Right lobe of liver (tissue), 6 donors: ENCODE results near the gene ATAD1. TPM values are rescaled to one million over a fixed set of nuclear protein-coding genes. Genes with fewer than 3 reads are reported as not detected.

Source experiments
- ATAC-seq, 4 donors: fragments of 200-7000 bp; cut with Tn5 transposase; one replicate each; pipeline ENCODE4 v1.9.1; 2020; ENCODE audit warnings: mild to moderate bottlenecking in 4 of 4, moderate library complexity in 4 of 4
- DNase-seq, 3 donors: peaks; one replicate each; pipeline ENCODE4 v3.0.0-alpha.2; 2020
- H3K27ac ChIP-seq, 3 donors: fragments of 200-600 bp; one replicate each; pipeline ENCODE4 v1.8.0; 2022
- H3K27me3 ChIP-seq, 2 donors: fragments of 200-600 bp; one replicate each; pipeline ENCODE4 v1.8.0; 2022
- H3K36me3 ChIP-seq, 4 donors: fragments of 200-600 bp; sonication (generic) in 1 of 4; one replicate each; pipeline versions ENCODE4 v1.5.1 to v1.8.0; 2017 to 2022; ENCODE audit warnings: control low read depth in 1 of 4
- H3K4me1 ChIP-seq, 4 donors: fragments of 200-600 bp; sonication (generic) in 1 of 4; one replicate each; pipeline versions ENCODE4 v1.5.1 to v1.8.0; 2017 to 2022; ENCODE audit warnings: control low read depth in 1 of 4
- H3K4me3 ChIP-seq, 3 donors: fragments of 200-600 bp; one replicate each; pipeline ENCODE4 v1.8.0; 2022
- H3K9me3 ChIP-seq, 4 donors: fragments of 200-600 bp; sonication (generic) in 1 of 4; one replicate each; pipeline versions ENCODE4 v1.5.1 to v1.8.0; 2017 to 2022; ENCODE audit warnings: control low read depth in 1 of 4
- CTCF ChIP-seq, 4 donors: fragments of 200-600 bp in 3 of 4; fragments of 450-650 bp in 1 of 4; IDR thresholded peaks; one replicate each; pipeline versions ENCODE4 v1.5.1 to v1.8.0; 2016 to 2022; ENCODE audit warnings: antibody characterized with exemption in 4 of 4, mild to moderate bottlenecking in 2 of 4
- POLR2A ChIP-seq: fragments of 450-650 bp; IDR thresholded peaks from one replicate; pipeline ENCODE4 v1.6.1; 2017; ENCODE audit warnings: antibody characterized with exemption, mild to moderate bottlenecking
- WGBS: methylation state at CpG from one replicate; pipeline ENCODE4 v1.1.6; 2018; ENCODE audit warnings: low coverage, low lambda C conversion rate; ENCODE audit not compliant: insufficient coverage; ENCODE audit errors: missing lambda C conversion rate; 5-methylcytosine and 5-hydroxymethylcytosine counted together
- intact Hi-C, 2 donors: fragments of 100-400 bp; cut with DNase I; formaldehyde crosslinking; loops; one replicate each; pipeline versions ENCODE4 v1.11.2 to v1.14.1; 2022
- total RNA-seq, 6 experiments: library from RNA; depleted of rRNA in 2 of 6; stranded (reverse); fragments of >200 nt in 2 of 6; fragmentation: NEBNext Ultra II Directional in 3 of 6; extraction: Animal tissue kit (Norgen Biotek cat#: 25700) in 3 of 6; gene quantifications; one replicate each; pipeline versions ENCODE4 v1.1.0 to v1.2.4, GENCODE V29; 2016 to 2023
- donor health status: DM: no; HTN: yes; CAD: no.
- donor health status: DM: no; HTN: no; CAD: no.
- donor health status: DM: no; HTN: no; CAD: no.
- donor health status: DM: no; HTN: yes; CAD: no.
- donor health status: DM: no; HTN: yes; CAD: no.

The ATAD1 gene
- total RNA-seq, 6 experiments from 2014 or later: 17.4 to 24.2 (median 22.3) TPM

GRCh38 chr10:87767253-87767652 is 50.8 kb downstream of the ATAD1 start:
- no peaks in the 10 kb centered on the region for H3K9me3 ChIP-seq
- no peak for TF ChIP-seq CTCF (IDR thresholded peaks at IDR 0.05)
- TF ChIP-seq POLR2A: no peak
- H3K36me3 ChIP-seq: peaks cover 0 to 13% (median 0%) of the 10 kb centered on the region in 4 donors
- ATAC-seq (no peak), DNase-seq (no peak)
- H3K27me3 ChIP-seq: no peaks in the 10 kb centered on the region
- no peak overlapping the region for H3K27ac ChIP-seq
- no peak overlapping the region for H3K4me3 ChIP-seq
- intact Hi-C loops: no loop called here
- 96% methylated on average over 4 of the region's 5 CpGs for WGBS
- peaks cover 0 to 5% (median 0%) of the 10 kb centered on the region in 4 donors for H3K4me1 ChIP-seq

GRCh38 chr10:87765666-87766376 is 52.2 kb downstream of the ATAD1 start:
- 82% methylated on average over 5 of the region's 5 CpGs for WGBS

GRCh38 chr10:87764072-87764934 is 53.7 kb downstream of the ATAD1 start:
- H3K4me3 ChIP-seq: no peak overlapping the region
- peaks cover 0 to 8% (median 0%) of the 10 kb centered on the region in 4 donors for H3K36me3 ChIP-seq
- WGBS: 84% methylated on average over 10 of the region's 13 CpGs
- intact Hi-C loops: no loop called here
- H3K27ac ChIP-seq: no peak overlapping the region
- no peak for TF ChIP-seq POLR2A
- TF ChIP-seq CTCF (IDR thresholded peaks at IDR 0.05): no peak
- peaks cover 0 to 5% (median 0%) of the 10 kb centered on the region in 4 donors for H3K4me1 ChIP-seq
- DNase-seq (no peak), ATAC-seq (no peak)
- H3K9me3 ChIP-seq: no peaks in the 10 kb centered on the region
- no peaks in the 10 kb centered on the region for H3K27me3 ChIP-seq

More at GRCh38 chr10:87765666-87766376, 52.2 kb downstream of the ATAD1 start:
- H3K27me3 ChIP-seq: no peaks in the 10 kb centered on the region
- no peak overlapping the region for H3K4me3 ChIP-seq
- peaks cover 0 to 5% (median 0%) of the 10 kb centered on the region in 4 donors for H3K4me1 ChIP-seq
- ATAC-seq: no peak
- intact Hi-C loops: no loop called here
- no peak for TF ChIP-seq POLR2A
- TF ChIP-seq CTCF (IDR thresholded peaks at IDR 0.05): no peak
- H3K27ac ChIP-seq: no peak overlapping the region
- no peak for DNase-seq
- peaks cover 0 to 13% (median 0%) of the 10 kb centered on the region in 4 donors for H3K36me3 ChIP-seq
- H3K9me3 ChIP-seq: no peaks in the 10 kb centered on the region

- Histone ChIP-seq H3K27ac (peak overlapping the region in 1 of 3 donors; percentile 33), H3K4me3 (no peak overlapping the region), H3K9me3 (no peaks in the 10 kb centered on the region), H3K4me1 (peaks cover 0 to 5% (median 0%) of the 10 kb centered on the region in 4 donors), H3K36me3 (peaks cover 0 to 8% (median 0%) of the 10 kb centered on the region in 4 donors), H3K27me3 (no peaks in the 10 kb centered on the region)
- WGBS: 78% methylated on average over 5 of the region's 5 CpGs
- no peak for DNase-seq
- intact Hi-C loops: no loop called here
- ATAC-seq: peak in 3 of 4 donors; percentile 33 to 62 (median 61)
- TF ChIP-seq POLR2A: no peak
- no peak for TF ChIP-seq CTCF (IDR thresholded peaks at IDR 0.05)
Measured at GRCh38 chr10:87763086-87763861, 54.8 kb downstream of the ATAD1 start.
